Liver (tissue), 9 donors: ENCODE measurements around the gene LARGE1. TPM values are rescaled to one million over a fixed set of nuclear protein-coding genes. Genes with fewer than 3 reads are reported as not detected.

ENCODE experiments used
- DNase-seq: peaks from one replicate; pipeline ENCODE4 v3.0.0-alpha.2; 2017; ENCODE audit warnings: low spot score
- H3K27ac ChIP-seq, 2 donors: one replicate each; pipeline ENCODE4 v1.7.0; 2013; ENCODE audit warnings: inconsistent platforms in 2 of 2, low read length in 2 of 2, control low read depth in 1 of 2, low read depth in 1 of 2, mild to moderate bottlenecking in 1 of 2
- H3K27me3 ChIP-seq, 4 donors: one replicate each; pipeline versions ENCODE4 v1.6.1 to v1.7.0; 2013; ENCODE audit warnings: low read length in 3 of 4, inconsistent platforms in 1 of 4, mild to moderate bottlenecking in 1 of 4, moderate library complexity in 1 of 4; ENCODE audit not compliant: control insufficient read depth in 4 of 4, insufficient read depth in 4 of 4
- H3K36me3 ChIP-seq, 4 donors: one replicate each; pipeline versions ENCODE4 v1.6.1 to v1.7.0; 2013; ENCODE audit warnings: low read length in 3 of 4, mild to moderate bottlenecking in 3 of 4, low read depth in 1 of 4, moderate library complexity in 1 of 4; ENCODE audit not compliant: control insufficient read depth in 4 of 4, insufficient read depth in 3 of 4
- H3K4me1 ChIP-seq, 4 donors: one replicate each; pipeline versions ENCODE4 v1.6.1 to v1.7.0; 2013; ENCODE audit warnings: low read length in 3 of 4, mild to moderate bottlenecking in 3 of 4, moderate library complexity in 1 of 4; ENCODE audit not compliant: control insufficient read depth in 4 of 4, insufficient read depth in 4 of 4
- H3K4me3 ChIP-seq, 3 donors: one replicate each; pipeline versions ENCODE4 v1.6.1 to v1.7.0; 2013; ENCODE audit warnings: low read length in 3 of 3, control low read depth in 1 of 3, low read depth in 1 of 3, mild to moderate bottlenecking in 1 of 3
- H3K9ac ChIP-seq, 2 donors: one replicate each; pipeline ENCODE4 v1.7.0; 2013; ENCODE audit warnings: low read length in 2 of 2, mild to moderate bottlenecking in 2 of 2, moderate library complexity in 2 of 2, control low read depth in 1 of 2, low read depth in 1 of 2
- H3K9me3 ChIP-seq, 4 donors: one replicate each; pipeline versions ENCODE4 v1.6.1 to v1.7.0; 2013; ENCODE audit warnings: low read length in 3 of 4; ENCODE audit not compliant: control insufficient read depth in 4 of 4
- EGR1 ChIP-seq, 2 donors: IDR thresholded peaks; 2 replicates each; pipeline ENCODE4 v1.6.1; 2016 to 2018; ENCODE audit warnings: antibody characterized with exemption in 2 of 2, low read depth in 2 of 2
- FOXA1 ChIP-seq: IDR thresholded peaks from 2 replicates; pipeline ENCODE4 v1.6.1; 2016; ENCODE audit warnings: antibody characterized with exemption
- FOXA2 ChIP-seq: IDR thresholded peaks from 2 replicates; pipeline ENCODE4 v1.6.1; 2016; ENCODE audit warnings: antibody characterized with exemption
- GABPA ChIP-seq, 2 donors: IDR thresholded peaks in 1 of 2; conservative IDR thresholded peaks in 1 of 2; 2 replicates each; pipeline ENCODE4 v1.6.1; 2016; ENCODE audit warnings: antibody characterized with exemption in 2 of 2, mild to moderate bottlenecking in 1 of 2, moderate library complexity in 1 of 2
- HNF4A ChIP-seq, 2 donors: conservative IDR thresholded peaks; 2 replicates each; pipeline ENCODE4 v1.6.1; 2016; ENCODE audit warnings: antibody characterized with exemption in 2 of 2, mild to moderate bottlenecking in 2 of 2
- HNF4G ChIP-seq: IDR thresholded peaks from 2 replicates; pipeline ENCODE4 v1.6.1; 2016; ENCODE audit warnings: antibody characterized with exemption
- JUND ChIP-seq, 2 donors: IDR thresholded peaks; 2 replicates each; pipeline ENCODE4 v1.6.1; 2016; ENCODE audit warnings: antibody characterized with exemption in 2 of 2
- NR2F2 ChIP-seq: IDR thresholded peaks from 2 replicates; pipeline ENCODE4 v1.6.1; 2016; ENCODE audit warnings: antibody characterized with exemption
- RAD21 ChIP-seq, 2 donors: IDR thresholded peaks; 2 replicates each; pipeline ENCODE4 v1.6.1; 2016; ENCODE audit warnings: antibody characterized with exemption in 2 of 2, mild to moderate bottlenecking in 2 of 2
- RXRA ChIP-seq, 2 donors: IDR thresholded peaks; 2 replicates each; pipeline ENCODE4 v1.6.1; 2017 to 2018; ENCODE audit warnings: antibody characterized with exemption in 2 of 2, mild to moderate bottlenecking in 1 of 2
- SP1 ChIP-seq: IDR thresholded peaks from 2 replicates; pipeline ENCODE4 v1.6.1; 2018; ENCODE audit warnings: antibody characterized with exemption, mild to moderate bottlenecking
- TAF1 ChIP-seq: conservative IDR thresholded peaks from 2 replicates; pipeline ENCODE4 v1.6.1; 2016; ENCODE audit warnings: antibody characterized with exemption, mild to moderate bottlenecking
- YY1 ChIP-seq: IDR thresholded peaks from 2 replicates; pipeline ENCODE4 v1.6.1; 2016; ENCODE audit warnings: antibody characterized with exemption, mild to moderate bottlenecking
- WGBS: extraction: QIAGEN DNeasy Blood & Tissue Kit; methylation state at CpG from one replicate; pipeline ENCODE4 v1.1.7; 2013; 5-methylcytosine and 5-hydroxymethylcytosine counted together
- polyA plus RNA-seq, 2 donors: library from polyadenylated mRNA; stranded (reverse) in 1 of 2; unstranded in 1 of 2; fragments of 200-250 nt in 1 of 2; fragments of >200 nt in 1 of 2; fragmentation: Nextera tagmentation in 1 of 2; extraction: Ambion mirVana in 1 of 2; gene quantifications; one replicate each; pipeline versions ENCODE4 v1.2.1 to v1.2.3, GENCODE V29; 2013 to 2015
- total RNA-seq, 2 donors: library from RNA; depleted of rRNA; stranded (reverse); fragments of >200 nt; gene quantifications; one replicate each; pipeline ENCODE4 v1.2.3, GENCODE V29; 2014
- TF ChIP-seq, protein P1 (sequence below): IDR thresholded peaks from 2 replicates; pipeline ENCODE4 v1.6.1; 2016; ENCODE audit warnings: antibody characterized with exemption
- TF ChIP-seq, protein P2 (sequence below): IDR thresholded peaks from 2 replicates; pipeline ENCODE4 v1.6.1; 2016; ENCODE audit warnings: antibody characterized with exemption, mild to moderate bottlenecking
- TF ChIP-seq, protein P3 (sequence below): IDR thresholded peaks from 2 replicates; pipeline ENCODE4 v1.6.1; 2016; ENCODE audit warnings: antibody characterized with exemption
- TF ChIP-seq, protein P4 (sequence below): fragments of 150-350 bp; IDR thresholded peaks from 2 replicates; pipeline ENCODE4 v1.5.1; 2017; ENCODE audit warnings: improper control_type of control experiment, low read depth, low read length; ENCODE audit not compliant: missing input control
- TF ChIP-seq, protein P5 (sequence below): IDR thresholded peaks from 2 replicates; pipeline ENCODE4 v1.6.1; 2016; ENCODE audit warnings: antibody characterized with exemption
- donor health status: healthy.
- donor health status: healthy.
- donor health status: healthy.
- donor health status: healthy.
- donor health status: healthy.

LARGE1 gene
- total and polyA plus RNA-seq, 4 donors = 2.3 to 14.1 (median 5.7) TPM

DNA sequence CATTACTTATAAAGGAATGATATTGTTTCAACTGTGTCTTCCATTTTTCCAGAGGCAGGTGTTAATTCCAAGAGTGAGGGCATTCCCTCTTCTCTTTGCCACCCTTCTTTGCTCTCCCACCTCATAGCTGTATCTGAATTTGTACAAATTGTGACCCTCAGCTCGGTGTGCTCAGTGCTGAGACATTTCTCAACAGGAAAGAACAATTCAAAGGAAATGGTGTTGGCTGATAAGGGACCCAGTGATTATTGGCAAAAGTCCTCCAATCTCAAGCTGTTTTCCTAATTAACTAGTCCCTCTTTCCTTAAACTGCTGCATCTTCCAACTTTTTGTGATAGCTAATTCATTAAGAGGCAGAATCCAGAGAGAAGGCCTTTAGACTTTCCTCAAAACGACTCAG lies 453.2 kb downstream of the LARGE1 start:
- Histone ChIP-seq H3K9me3 (peaks cover 0 to under 1% (median 0%) of the 10 kb centered on the region in 4 donors), H3K4me1 (no peaks in the 10 kb centered on the region), H3K36me3 (no peaks in the 10 kb centered on the region), H3K4me3 (no peak overlapping the region), H3K27ac (no peak overlapping the region), H3K9ac (no peak overlapping the region), H3K27me3 (no peaks in the 10 kb centered on the region)
- 57% methylated on average over 2 of the region's 2 CpGs for WGBS
- TF ChIP-seq HNF4G = no peak
- no peak for TF ChIP-seq TAF1
- TF ChIP-seq, protein P1, sequence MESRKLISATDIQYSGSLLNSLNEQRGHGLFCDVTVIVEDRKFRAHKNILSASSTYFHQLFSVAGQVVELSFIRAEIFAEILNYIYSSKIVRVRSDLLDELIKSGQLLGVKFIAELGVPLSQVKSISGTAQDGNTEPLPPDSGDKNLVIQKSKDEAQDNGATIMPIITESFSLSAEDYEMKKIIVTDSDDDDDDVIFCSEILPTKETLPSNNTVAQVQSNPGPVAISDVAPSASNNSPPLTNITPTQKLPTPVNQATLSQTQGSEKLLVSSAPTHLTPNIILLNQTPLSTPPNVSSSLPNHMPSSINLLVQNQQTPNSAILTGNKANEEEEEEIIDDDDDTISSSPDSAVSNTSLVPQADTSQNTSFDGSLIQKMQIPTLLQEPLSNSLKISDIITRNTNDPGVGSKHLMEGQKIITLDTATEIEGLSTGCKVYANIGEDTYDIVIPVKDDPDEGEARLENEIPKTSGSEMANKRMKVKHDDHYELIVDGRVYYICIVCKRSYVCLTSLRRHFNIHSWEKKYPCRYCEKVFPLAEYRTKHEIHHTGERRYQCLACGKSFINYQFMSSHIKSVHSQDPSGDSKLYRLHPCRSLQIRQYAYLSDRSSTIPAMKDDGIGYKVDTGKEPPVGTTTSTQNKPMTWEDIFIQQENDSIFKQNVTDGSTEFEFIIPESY = no peak
- TF ChIP-seq NR2F2 = no peak
- no peak for TF ChIP-seq JUND (IDR thresholded peaks at IDR 0.05)
- TF ChIP-seq EGR1 (IDR thresholded peaks at IDR 0.05; ENCODE audit: low read depth in 2 of 2) = no peak
- no peak for TF ChIP-seq GABPA (IDR thresholded peaks at IDR 0.05 in 1 of 2, conservative IDR thresholded peaks at IDR 0.05 in 1 of 2)
- TF ChIP-seq FOXA2 = no peak
- TF ChIP-seq RAD21 (IDR thresholded peaks at IDR 0.05) = no peak
- TF ChIP-seq SP1 = no peak
- TF ChIP-seq, protein P2, sequence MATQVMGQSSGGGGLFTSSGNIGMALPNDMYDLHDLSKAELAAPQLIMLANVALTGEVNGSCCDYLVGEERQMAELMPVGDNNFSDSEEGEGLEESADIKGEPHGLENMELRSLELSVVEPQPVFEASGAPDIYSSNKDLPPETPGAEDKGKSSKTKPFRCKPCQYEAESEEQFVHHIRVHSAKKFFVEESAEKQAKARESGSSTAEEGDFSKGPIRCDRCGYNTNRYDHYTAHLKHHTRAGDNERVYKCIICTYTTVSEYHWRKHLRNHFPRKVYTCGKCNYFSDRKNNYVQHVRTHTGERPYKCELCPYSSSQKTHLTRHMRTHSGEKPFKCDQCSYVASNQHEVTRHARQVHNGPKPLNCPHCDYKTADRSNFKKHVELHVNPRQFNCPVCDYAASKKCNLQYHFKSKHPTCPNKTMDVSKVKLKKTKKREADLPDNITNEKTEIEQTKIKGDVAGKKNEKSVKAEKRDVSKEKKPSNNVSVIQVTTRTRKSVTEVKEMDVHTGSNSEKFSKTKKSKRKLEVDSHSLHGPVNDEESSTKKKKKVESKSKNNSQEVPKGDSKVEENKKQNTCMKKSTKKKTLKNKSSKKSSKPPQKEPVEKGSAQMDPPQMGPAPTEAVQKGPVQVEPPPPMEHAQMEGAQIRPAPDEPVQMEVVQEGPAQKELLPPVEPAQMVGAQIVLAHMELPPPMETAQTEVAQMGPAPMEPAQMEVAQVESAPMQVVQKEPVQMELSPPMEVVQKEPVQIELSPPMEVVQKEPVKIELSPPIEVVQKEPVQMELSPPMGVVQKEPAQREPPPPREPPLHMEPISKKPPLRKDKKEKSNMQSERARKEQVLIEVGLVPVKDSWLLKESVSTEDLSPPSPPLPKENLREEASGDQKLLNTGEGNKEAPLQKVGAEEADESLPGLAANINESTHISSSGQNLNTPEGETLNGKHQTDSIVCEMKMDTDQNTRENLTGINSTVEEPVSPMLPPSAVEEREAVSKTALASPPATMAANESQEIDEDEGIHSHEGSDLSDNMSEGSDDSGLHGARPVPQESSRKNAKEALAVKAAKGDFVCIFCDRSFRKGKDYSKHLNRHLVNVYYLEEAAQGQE = no peak
- TF ChIP-seq YY1 = no peak
- no peak for TF ChIP-seq FOXA1
- TF ChIP-seq RXRA (IDR thresholded peaks at IDR 0.05) = no peak
- TF ChIP-seq, protein P3, sequence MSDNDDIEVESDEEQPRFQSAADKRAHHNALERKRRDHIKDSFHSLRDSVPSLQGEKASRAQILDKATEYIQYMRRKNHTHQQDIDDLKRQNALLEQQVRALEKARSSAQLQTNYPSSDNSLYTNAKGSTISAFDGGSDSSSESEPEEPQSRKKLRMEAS = no peak
- TF ChIP-seq, protein P4, sequence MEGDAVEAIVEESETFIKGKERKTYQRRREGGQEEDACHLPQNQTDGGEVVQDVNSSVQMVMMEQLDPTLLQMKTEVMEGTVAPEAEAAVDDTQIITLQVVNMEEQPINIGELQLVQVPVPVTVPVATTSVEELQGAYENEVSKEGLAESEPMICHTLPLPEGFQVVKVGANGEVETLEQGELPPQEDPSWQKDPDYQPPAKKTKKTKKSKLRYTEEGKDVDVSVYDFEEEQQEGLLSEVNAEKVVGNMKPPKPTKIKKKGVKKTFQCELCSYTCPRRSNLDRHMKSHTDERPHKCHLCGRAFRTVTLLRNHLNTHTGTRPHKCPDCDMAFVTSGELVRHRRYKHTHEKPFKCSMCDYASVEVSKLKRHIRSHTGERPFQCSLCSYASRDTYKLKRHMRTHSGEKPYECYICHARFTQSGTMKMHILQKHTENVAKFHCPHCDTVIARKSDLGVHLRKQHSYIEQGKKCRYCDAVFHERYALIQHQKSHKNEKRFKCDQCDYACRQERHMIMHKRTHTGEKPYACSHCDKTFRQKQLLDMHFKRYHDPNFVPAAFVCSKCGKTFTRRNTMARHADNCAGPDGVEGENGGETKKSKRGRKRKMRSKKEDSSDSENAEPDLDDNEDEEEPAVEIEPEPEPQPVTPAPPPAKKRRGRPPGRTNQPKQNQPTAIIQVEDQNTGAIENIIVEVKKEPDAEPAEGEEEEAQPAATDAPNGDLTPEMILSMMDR = no peak
- no peak for TF ChIP-seq HNF4A (conservative IDR thresholded peaks at IDR 0.05)
- no peak for DNase-seq

DNA sequence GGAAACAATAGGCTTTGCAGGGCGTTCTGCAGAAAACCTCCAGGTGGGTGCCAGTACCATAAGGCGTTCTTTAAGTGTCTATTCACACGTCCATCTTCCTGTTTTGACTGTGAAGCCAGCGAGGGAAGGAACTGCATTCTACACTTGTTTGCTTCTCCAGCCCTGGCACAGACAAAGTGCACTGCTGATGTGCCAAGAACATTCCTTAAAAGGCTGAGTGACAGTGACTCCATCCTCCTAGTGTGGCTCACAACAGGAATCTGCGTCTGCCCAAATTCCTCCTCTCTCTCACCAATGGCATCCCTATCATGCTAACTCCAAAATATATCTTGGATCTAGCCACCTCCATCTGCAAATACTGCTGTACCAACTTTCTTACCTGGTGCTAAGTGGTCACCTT lies 454.7 kb downstream of the LARGE1 start:
- no peak overlapping the region for H3K27ac ChIP-seq
- WGBS = 65% methylated on average over 5 of the region's 5 CpGs
- H3K4me1 ChIP-seq = no peaks in the 10 kb centered on the region
- no peaks in the 10 kb centered on the region for H3K27me3 ChIP-seq
- no peaks in the 10 kb centered on the region for H3K36me3 ChIP-seq
- no peak overlapping the region for H3K4me3 ChIP-seq
- no peak for DNase-seq
- H3K9me3 ChIP-seq = peaks cover 0 to 4% (median 0%) of the 10 kb centered on the region in 4 donors
- no peak overlapping the region for H3K9ac ChIP-seq
- TF ChIP-seq, protein P5, sequence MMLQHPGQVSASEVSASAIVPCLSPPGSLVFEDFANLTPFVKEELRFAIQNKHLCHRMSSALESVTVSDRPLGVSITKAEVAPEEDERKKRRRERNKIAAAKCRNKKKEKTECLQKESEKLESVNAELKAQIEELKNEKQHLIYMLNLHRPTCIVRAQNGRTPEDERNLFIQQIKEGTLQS = no peak
- TF ChIP-seq HNF4G (no peak), NR2F2 (no peak), FOXA1 (no peak), RXRA (IDR thresholded peaks at IDR 0.05) (no peak), TAF1 (no peak), EGR1 (IDR thresholded peaks at IDR 0.05; ENCODE audit: low read depth in 2 of 2) (no peak), FOXA2 (no peak), JUND (IDR thresholded peaks at IDR 0.05) (no peak)
- TF ChIP-seq, protein P1 = no peak
- TF ChIP-seq, protein P4 = no peak
- TF ChIP-seq, protein P3 = no peak
